Measurements from ENCODE around the gene DSCAML1. TPM values are rescaled to one million over a fixed set of nuclear protein-coding genes. Genes with fewer than 3 reads are reported as not detected.

The DSCAML1 gene
- total RNA-seq, 1 donor from 2014 or later: 0.95 TPM

GRCh38 chr11:117442049-117442868 is 354.8 kb downstream of the DSCAML1 start:
- H3K27ac ChIP-seq: no peak overlapping the region
- intact Hi-C loops (cut with DNase I): no loop called here
- H3K27me3 ChIP-seq (ENCODE audit: low read depth): peaks cover 17% of the 10 kb centered on the region
- no peak for ATAC-seq
- no peak for DNase-seq
- no peak overlapping the region for H3K4me3 ChIP-seq
- no peaks in the 10 kb centered on the region for H3K36me3 ChIP-seq
- no peak for TF ChIP-seq CTCF (IDR thresholded peaks at IDR 0.05)
- H3K9me3 ChIP-seq: no peaks in the 10 kb centered on the region
- no peaks in the 10 kb centered on the region for H3K4me1 ChIP-seq

- no peaks in the 10 kb centered on the region for H3K36me3 ChIP-seq
- H3K9me3 ChIP-seq: no peaks in the 10 kb centered on the region
- H3K4me3 ChIP-seq: no peak overlapping the region
- TF ChIP-seq CTCF (IDR thresholded peaks at IDR 0.05): no peak
- no peaks in the 10 kb centered on the region for H3K4me1 ChIP-seq
- H3K27me3 ChIP-seq (ENCODE audit: low read depth): peaks cover 17% of the 10 kb centered on the region
- H3K27ac ChIP-seq: no peak overlapping the region
- DNase-seq (no peak), ATAC-seq (no peak)
- intact Hi-C loops (cut with DNase I): no loop called here
Measured at GRCh38 chr11:117441146-117441975, 355.7 kb downstream of the DSCAML1 start.

- TF ChIP-seq CTCF (IDR thresholded peaks at IDR 0.05): no peak
- Histone ChIP-seq H3K4me3 (no peak overlapping the region), H3K4me1 (no peaks in the 10 kb centered on the region), H3K27ac (no peak overlapping the region), H3K27me3 (ENCODE audit: low read depth) (peaks cover 16% of the 10 kb centered on the region), H3K9me3 (no peaks in the 10 kb centered on the region), H3K36me3 (no peaks in the 10 kb centered on the region)
- intact Hi-C loops (cut with DNase I): no loop called here
- DNase-seq: no peak
- no peak for ATAC-seq
Measured at GRCh38 chr11:117440258-117440657, 356.8 kb downstream of the DSCAML1 start.

- no peaks in the 10 kb centered on the region for H3K36me3 ChIP-seq
- no peak for TF ChIP-seq CTCF (IDR thresholded peaks at IDR 0.05)
- H3K27ac ChIP-seq: no peak overlapping the region
- no peaks in the 10 kb centered on the region for H3K4me1 ChIP-seq
- intact Hi-C loops (cut with DNase I): no loop called here
- no peaks in the 10 kb centered on the region for H3K9me3 ChIP-seq
- no peak for ATAC-seq
- peaks cover 8% of the 10 kb centered on the region for H3K27me3 ChIP-seq (ENCODE audit: low read depth)
- H3K4me3 ChIP-seq: no peak overlapping the region
- no peak for DNase-seq
Measured at GRCh38 chr11:117439256-117439655, 357.8 kb downstream of the DSCAML1 start.

- Histone ChIP-seq H3K36me3 (no peaks in the 10 kb centered on the region), H3K9me3 (no peaks in the 10 kb centered on the region), H3K27ac (no peak overlapping the region), H3K27me3 (ENCODE audit: low read depth) (peaks cover 7% of the 10 kb centered on the region), H3K4me1 (no peaks in the 10 kb centered on the region), H3K4me3 (no peak overlapping the region)
- ATAC-seq (no peak), DNase-seq (no peak)
- intact Hi-C loops (cut with DNase I): no loop called here
- TF ChIP-seq CTCF (IDR thresholded peaks at IDR 0.05): no peak
Measured at GRCh38 chr11:117438371-117439000, 358.5 kb downstream of the DSCAML1 start.

All from lower lobe of right lung (tissue), 2 donors.